Epithelial cell of proximal tubule (primary cell): ENCODE results near the gene PARL. TPM values are rescaled to one million over a fixed set of nuclear protein-coding genes. Genes with fewer than 3 reads are reported as not detected.

Experiments
- DNase-seq: peaks from one replicate; pipeline ENCODE4 v3.0.0-alpha.2; 2011; ENCODE audit warnings: low read depth
- H3K4me3 ChIP-seq: 2 replicates; pipeline ENCODE4 v1.5.1; 2011; ENCODE audit warnings: low read depth, mild to moderate bottlenecking, low read length
- total RNA-seq: library from RNA; depleted of rRNA; stranded (reverse); fragments of >200 nt; gene quantifications from 2 replicates; pipeline ENCODE4 v1.2.3, GENCODE V29; 2015
- TF ChIP-seq, protein P1 (sequence below): conservative IDR thresholded peaks from 2 replicates; pipeline ENCODE4 v1.5.1; 2012; ENCODE audit warnings: low read depth, mild to moderate bottlenecking, low read length

PARL gene
- total RNA-seq, 1 donor from 2014 or later, result 38.1 TPM

GRCh38 chr3:183830187-183830586 lies 54.5 kb downstream of the PARL start:
- no peak for DNase-seq
- TF ChIP-seq, protein P1, sequence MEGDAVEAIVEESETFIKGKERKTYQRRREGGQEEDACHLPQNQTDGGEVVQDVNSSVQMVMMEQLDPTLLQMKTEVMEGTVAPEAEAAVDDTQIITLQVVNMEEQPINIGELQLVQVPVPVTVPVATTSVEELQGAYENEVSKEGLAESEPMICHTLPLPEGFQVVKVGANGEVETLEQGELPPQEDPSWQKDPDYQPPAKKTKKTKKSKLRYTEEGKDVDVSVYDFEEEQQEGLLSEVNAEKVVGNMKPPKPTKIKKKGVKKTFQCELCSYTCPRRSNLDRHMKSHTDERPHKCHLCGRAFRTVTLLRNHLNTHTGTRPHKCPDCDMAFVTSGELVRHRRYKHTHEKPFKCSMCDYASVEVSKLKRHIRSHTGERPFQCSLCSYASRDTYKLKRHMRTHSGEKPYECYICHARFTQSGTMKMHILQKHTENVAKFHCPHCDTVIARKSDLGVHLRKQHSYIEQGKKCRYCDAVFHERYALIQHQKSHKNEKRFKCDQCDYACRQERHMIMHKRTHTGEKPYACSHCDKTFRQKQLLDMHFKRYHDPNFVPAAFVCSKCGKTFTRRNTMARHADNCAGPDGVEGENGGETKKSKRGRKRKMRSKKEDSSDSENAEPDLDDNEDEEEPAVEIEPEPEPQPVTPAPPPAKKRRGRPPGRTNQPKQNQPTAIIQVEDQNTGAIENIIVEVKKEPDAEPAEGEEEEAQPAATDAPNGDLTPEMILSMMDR, result no peak
- H3K4me3 ChIP-seq, result no peak overlapping the region

DNA sequence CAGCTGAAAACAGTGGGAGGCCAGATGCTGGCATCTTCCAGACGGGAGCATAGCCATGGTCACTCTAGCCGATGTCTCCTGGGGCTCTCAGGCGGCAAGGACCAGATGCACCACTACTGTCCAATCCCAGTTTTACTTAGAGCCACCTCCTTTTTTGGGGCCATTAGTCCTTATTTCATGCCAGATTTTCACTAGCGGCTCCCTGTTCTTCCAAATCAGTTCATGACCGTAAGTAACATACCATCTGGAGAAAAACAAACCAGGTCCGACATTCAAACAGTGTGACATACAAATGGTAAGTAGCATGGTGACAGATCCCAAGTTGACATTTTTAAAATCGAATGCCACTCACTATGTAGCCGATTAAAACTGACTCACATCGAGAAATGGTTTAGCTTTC lies 55.2 kb downstream of the PARL start:
- DNase-seq, result no peak
- H3K4me3 ChIP-seq, result no peak overlapping the region
- TF ChIP-seq, protein P1, result no peak

GRCh38 chr3:183828538-183828870 lies 56.2 kb downstream of the PARL start:
- TF ChIP-seq, protein P1, result no peak
- no peak for DNase-seq
- no peak overlapping the region for H3K4me3 ChIP-seq

- no peak for DNase-seq
- TF ChIP-seq, protein P1, result no peak
Measured at GRCh38 chr3:183827809-183828537, 56.7 kb downstream of the PARL start.

DNA sequence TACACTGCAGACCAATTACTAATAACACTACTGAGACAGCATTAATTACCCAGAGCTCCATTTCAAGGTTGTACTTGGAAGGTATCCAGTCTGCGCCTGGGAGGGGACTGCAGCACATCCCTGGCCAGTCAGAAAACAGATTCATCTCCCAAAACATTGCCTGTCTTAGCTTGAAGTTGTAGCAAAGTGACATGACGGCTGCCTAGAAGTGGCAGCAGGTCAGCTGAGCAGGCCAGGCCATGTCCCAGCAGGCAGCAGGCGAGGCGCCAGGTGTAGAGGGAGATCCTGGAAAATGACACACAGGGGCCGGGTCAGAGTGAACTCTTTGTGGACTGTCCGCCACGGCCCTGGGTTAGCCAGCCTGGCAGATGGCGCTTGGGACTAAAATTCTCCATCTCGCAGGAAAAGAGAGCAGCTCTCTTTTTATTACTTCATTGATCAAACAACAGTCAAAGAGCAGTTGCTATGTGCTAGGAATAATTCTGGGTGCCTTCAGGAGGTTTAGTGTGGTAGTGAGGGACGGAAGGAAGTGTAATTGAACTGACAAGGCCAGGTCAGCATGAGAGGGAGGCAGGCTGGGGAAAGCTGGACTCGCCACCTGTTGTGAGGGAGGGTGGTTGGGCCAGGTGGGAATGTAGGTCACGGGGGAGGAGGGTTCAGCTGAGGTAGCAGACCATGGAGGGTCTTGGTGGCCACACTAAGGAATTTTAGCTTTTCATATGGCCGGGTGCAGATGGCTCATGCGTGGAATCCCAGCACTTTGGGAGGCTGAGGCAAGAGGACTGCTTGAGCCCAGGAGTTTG lies 58.0 kb downstream of the PARL start:
- DNase-seq, result no peak
- TF ChIP-seq, protein P1, result no peak

More at GRCh38 chr3:183827809-183828537, 56.7 kb downstream of the PARL start:
- no peak overlapping the region for H3K4me3 ChIP-seq

GRCh38 chr3:183825456-183826161 lies 59.1 kb downstream of the PARL start, which contains the start of gene MAP6D1:
Gene MAP6D1 (minus strand): TSS chr3:183825577. CDS start chr3:183825547, 30 bp downstream.
- no peak for DNase-seq
- peak within 1 kb of the TSS; percentile 57 for H3K4me3 ChIP-seq

More for the DNA sequence above, 58.0 kb downstream of the PARL start:
- H3K4me3 ChIP-seq, result no peak overlapping the region

More at GRCh38 chr3:183825456-183826161, 59.1 kb downstream of the PARL start, which contains the start of gene MAP6D1:
- TF ChIP-seq, protein P1, result peak; percentile 39
